ENCODE results near the gene TCP10L.
A peak's percentile ranks its signal among the peaks of the same experiment; 100 is the strongest.
"Not testable (repeated sequence)": the region's sequence is repeated elsewhere in the genome, so short reads cannot be mapped to it uniquely, and the experiment has no call there.

TCP10L gene

GRCh38 chr21:32549440-32549839 lies 35.9 kb downstream of the TCP10L start:
- peak; percentile 41 for DNase-seq

DNA sequence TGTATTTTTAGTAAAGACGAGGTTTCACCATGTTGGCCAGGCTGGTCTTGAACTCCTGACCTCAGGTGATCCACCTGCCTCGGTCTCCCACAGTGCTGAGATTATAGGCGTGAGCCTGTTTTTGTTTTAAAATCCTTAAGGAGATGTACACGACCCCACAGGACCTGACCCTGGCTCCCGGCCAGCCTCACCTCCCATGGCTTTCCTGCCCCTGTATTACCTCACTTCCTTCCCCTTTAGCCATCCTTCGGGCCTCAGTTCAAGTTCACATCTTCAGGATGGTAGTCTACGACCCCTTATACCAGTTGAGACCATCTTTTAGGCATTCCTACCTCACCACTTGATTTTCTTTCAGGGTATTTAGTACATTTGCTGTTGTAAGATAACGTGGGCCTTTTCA lies 36.3 kb downstream of the TCP10L start:
- DNase-seq, result no peak

DNA sequence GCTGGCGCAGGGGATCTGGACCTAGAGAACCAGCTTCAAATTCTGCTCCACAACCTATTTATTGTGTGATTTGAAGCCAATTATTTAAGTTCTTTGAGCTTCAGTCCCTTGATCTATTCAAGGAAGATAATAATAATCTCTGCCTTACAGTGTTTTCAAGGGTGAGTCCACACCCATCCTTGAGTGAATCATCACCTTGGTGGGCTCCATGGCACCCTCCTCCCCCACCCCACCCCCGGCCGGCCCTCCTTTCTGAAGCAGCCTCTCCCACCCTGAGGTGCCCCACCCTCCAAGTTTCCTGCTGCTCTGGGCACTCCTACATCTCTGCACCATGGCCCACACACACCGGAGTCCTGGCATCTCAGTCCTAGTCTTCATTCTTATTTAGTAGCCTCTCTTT lies 38.3 kb downstream of the TCP10L start:
- DNase-seq, result no peak

- no peak for DNase-seq
These were observed 39.3 kb downstream of the TCP10L start for GRCh38 chr21:32545948-32546441.

GRCh38 chr21:32544697-32545096 lies 40.6 kb downstream of the TCP10L start:
- DNase-seq, result no peak

- no peak for DNase-seq
These were observed 41.3 kb downstream of the TCP10L start for GRCh38 chr21:32543975-32544374.

DNA sequence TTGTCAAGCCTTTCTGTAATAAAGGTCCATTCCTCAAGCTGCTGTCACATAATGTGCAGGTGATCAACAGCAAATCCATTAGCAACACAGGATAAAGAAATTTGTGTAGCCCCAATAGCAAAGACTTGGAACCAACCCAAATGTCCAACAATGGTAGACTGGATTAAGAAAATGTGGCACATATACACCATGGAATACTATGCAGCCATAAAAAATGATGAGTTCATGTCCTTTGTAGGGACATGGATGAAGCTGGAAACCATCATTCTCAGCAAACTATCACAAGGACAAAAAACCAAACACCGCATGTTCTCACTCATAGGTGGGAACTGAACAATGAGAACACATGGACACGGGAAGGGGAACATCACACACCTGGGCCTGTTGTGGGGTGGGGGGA lies 42.3 kb downstream of the TCP10L start:
- DNase-seq, result not testable (repeated sequence)

- no peak for DNase-seq
These were observed 45.9 kb downstream of the TCP10L start for GRCh38 chr21:32539378-32539777.

- no peak for DNase-seq
These were observed 47.1 kb downstream of the TCP10L start for GRCh38 chr21:32538147-32538792.

DNA sequence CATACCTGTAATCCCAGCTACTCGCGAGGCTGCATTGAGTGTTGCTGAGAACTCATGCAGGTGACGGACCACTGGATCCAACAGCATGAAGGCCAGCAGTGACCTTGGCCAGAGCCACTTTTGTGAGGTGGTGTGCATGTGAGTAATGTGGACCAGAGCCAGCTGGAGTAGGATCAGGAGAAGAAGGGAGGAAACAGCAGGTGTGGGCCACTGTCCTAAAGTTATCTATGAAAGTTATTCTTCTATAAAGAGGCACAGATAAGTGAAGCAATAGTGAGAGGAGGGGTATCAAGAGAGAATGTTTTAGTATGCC lies 47.8 kb downstream of the TCP10L start:
- no peak for DNase-seq

DNA sequence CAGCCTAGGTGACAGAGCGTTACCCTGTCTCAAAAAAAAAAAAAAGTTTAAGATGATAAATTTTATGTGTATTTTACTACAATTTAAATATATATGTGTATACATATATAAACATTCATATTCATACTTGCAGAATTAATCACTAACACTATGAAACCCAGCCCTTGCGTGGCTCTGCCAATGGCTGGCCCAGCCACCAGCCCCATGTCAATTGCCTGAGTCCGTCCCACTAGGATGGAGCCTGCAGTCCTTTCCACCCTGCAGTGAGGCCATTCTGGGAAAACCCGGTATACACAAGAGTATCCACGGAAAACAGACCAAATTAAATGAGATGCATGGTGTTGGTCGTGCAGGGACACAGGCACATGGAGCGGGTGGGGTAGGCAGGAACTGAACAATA lies 49.7 kb downstream of the TCP10L start:
- DNase-seq, result no peak

DNA sequence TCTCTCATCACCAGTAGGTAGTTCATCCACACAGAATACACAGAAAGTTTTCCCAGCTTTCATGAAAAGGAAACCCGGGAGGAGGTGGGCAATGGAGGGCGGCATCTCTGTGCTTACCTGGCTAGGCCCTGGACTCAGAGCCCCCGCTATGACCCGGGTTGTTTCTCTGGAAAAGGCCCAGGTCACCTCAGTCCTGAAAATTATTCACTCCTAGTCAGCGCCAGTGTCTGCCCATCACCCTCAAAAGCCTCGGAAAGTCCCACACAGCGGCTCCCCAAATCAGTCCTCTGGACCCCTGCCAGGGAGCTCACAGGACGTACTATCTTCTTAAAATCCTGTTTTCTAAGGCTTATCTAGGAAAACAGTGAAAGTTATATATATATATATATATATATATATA lies 51.2 kb downstream of the TCP10L start:
- no peak for DNase-seq

DNA sequence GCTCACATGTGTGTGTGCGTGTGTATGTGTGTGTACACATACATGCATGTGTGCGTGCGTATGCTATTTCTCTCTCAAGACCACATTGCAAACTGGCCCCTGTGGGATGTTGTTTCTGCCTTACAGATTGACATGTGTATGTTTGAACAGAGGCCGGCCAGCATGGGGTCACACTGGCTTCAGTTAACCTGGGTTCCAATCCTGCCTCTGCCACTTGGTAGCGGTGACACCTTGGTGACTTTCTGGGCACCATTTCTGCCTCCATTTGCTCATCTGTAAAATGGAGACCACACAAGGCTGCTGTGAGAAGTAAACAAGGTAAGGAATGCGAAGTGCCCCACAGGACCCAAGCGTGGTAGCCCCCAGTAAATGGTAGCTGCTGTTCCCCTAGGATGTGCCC lies 51.7 kb downstream of the TCP10L start:
- DNase-seq, result no peak

GRCh38 chr21:32533053-32533452 lies 52.3 kb downstream of the TCP10L start:
- no peak for DNase-seq

DNA sequence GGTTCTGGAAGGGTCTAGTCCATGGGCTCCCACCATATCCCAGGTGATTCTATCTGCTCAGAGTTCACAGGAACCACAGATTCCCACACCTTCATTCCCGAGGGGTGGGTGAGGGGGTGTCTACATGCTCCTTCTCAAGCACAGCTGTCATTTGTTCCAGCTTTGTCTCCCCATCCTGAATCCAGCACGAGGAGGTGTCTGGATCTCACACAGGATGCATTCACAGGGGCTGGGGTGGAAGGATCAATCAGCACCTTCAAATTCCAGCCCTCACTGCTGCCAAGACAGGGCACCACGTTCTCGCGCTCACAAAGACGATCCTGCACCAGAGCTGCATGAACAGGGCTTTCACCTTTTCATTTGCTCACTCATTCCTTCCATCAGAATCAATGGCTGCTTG lies 52.7 kb downstream of the TCP10L start:
- no peak for DNase-seq

GRCh38 chr21:32531561-32531960 lies 53.8 kb downstream of the TCP10L start:
- not testable (repeated sequence) for DNase-seq

DNA sequence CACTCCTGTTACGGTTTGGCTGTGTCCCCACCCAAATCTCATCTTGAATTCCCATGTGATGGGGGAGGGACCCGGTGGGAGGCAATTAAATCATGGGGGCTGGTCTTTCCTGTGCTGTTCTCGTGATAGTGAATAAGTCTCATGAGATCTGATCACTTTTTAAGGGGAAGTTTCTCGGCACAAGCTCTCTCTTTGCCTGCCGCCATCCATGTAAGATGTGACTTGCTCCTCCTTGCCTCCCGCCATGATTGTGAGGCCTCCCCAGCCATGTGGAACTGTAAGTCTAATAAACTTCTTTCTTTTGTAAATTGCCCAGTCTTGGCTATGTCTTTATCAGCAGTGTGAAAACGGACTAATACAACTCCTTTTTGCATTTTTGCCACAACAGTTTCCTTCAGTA lies 54.5 kb downstream of the TCP10L start:
- not testable (repeated sequence) for DNase-seq

- DNase-seq, result no peak
These were observed 55.6 kb downstream of the TCP10L start for GRCh38 chr21:32529679-32530078.

GRCh38 chr21:32525282-32525681 lies 60.0 kb downstream of the TCP10L start:
- no peak for DNase-seq

DNA sequence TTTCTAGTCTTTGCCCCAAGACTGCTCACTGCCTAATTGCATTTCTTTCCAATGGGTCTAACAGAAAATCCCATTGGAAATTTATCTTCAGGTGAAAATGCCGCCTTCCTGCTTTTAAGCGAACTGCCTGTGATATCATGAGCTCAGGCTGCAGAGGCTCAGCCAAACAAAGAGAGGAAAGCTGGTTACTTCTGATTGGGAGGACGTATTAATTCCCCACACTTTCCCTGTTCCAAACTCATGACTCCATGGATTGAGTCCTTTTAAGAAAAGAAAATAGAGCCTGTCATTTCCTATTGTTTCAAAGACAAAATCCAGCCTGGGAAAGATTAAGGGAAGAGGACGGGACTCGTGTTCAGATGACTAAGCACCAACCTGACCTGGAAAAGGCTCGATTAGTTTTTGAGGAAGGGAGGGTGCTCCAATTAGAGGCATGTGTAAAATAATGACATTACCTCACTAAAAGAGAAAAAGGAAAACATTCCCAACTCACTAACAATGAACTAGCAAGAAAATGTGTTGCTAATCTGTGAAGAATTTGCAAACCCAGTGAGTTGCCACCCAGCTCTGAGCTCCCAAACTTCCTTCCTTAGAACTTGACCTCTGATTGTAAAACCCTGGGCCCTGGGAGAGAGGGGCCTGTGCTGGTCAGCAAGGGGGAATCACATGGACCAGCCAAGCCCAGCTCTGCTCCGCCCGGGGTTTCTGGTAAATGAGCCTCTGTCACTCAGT lies 61.2 kb downstream of the TCP10L start:
- no peak for DNase-seq
